A549 (cell line): ENCODE measurements around the gene B4GALT2.

Source experiments
- CBX2 ChIP-seq: fragments of 200-600 bp; sonication (generic); IDR thresholded peaks from 2 replicates; pipeline ENCODE4 v1.6.1; 2016; ENCODE audit warnings: low read depth, mild to moderate bottlenecking, borderline replicate concordance
- CEBPB ChIP-seq, 2 experiments: fragments of >200 bp in 1 of 2; sonication (Bioruptor Twin) in 1 of 2; formaldehyde crosslinking in 1 of 2; IDR thresholded peaks; 2 replicates each; pipeline ENCODE4 v1.6.1; 2012 to 2016
- CTCF ChIP-seq: fragments of >200 bp; sonication (Bioruptor Twin); formaldehyde crosslinking; IDR thresholded peaks from 3 replicates; pipeline ENCODE4 v1.5.1; 2016
- EP300 ChIP-seq, 2 experiments: fragments of >200 bp; sonication (Bioruptor Twin); formaldehyde crosslinking; IDR thresholded peaks; 2 replicates in 1 of 2; 3 replicates in 1 of 2; pipeline ENCODE4 v1.6.1; 2016 to 2017
- MAX ChIP-seq: IDR thresholded peaks from 2 replicates; pipeline ENCODE4 v1.6.1; 2012
- MAZ ChIP-seq: fragments of 150-350 bp; IDR thresholded peaks from 2 replicates; pipeline ENCODE4 v1.6.1; 2014; ENCODE audit warnings: antibody characterized with exemption, low read depth, low read length, borderline replicate concordance
- POLR2A ChIP-seq: IDR thresholded peaks from 2 replicates; pipeline ENCODE4 v1.6.1; 2012; ENCODE audit warnings: mild to moderate bottlenecking, low read length
- RAD21 ChIP-seq, 2 experiments: fragments of >200 bp in 1 of 2; sonication (Bioruptor Twin) in 1 of 2; formaldehyde crosslinking in 1 of 2; IDR thresholded peaks in 1 of 2; conservative IDR thresholded peaks in 1 of 2; 2 replicates in 1 of 2; 3 replicates in 1 of 2; pipeline ENCODE4 v1.6.1; 2012 to 2018; ENCODE audit warnings: inconsistent platforms in 1 of 2
- TF ChIP-seq, protein P1 (sequence below): fragments of 200-600 bp; sonication (generic); IDR thresholded peaks from 2 replicates; pipeline ENCODE4 v1.6.1; 2016; ENCODE audit warnings: antibody characterized with exemption, mild to moderate bottlenecking, moderate library complexity

DNA sequence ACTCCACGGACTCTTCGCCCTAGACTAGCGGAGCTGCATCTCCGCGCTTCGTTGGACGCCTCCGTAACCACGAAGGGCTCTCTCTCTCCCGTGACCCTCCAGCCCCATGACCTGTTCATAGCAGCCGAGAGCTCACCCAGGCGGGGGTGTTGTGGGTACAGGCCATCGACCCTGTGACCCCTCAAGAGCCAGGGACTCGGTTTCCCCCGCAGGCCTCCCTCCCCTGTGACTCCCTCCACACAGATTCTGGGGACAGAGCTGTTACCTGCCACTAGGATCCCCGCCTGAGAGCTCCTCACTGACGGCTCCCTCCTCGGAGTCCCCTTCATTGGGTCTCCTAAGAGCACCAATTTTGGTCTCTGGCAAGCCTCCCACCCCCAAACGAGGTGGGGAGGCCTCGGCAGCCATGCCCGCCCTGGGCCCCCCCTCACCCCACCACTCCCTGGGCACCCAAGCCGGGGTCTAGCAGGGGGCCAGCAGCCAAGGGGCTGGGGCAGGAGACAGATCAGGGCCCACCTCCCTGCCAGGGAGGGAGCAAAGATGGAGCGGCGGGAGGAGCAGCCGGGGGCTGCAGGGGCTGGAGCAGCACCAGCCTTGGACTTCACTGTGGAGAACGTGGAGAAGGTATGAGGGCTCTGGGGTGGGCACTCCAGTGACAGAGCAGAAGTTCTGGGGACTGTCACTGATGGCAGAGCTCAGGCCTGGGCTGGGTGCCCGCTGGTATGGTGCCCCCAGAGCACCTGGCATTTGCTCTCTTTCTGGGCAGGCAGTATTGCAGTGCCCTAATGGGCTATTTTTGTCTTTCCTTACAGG is 31.7 kb upstream of the B4GALT2 start:
- TF ChIP-seq CTCF, result no peak
- TF ChIP-seq MAZ, result no peak
- TF ChIP-seq, protein P1, sequence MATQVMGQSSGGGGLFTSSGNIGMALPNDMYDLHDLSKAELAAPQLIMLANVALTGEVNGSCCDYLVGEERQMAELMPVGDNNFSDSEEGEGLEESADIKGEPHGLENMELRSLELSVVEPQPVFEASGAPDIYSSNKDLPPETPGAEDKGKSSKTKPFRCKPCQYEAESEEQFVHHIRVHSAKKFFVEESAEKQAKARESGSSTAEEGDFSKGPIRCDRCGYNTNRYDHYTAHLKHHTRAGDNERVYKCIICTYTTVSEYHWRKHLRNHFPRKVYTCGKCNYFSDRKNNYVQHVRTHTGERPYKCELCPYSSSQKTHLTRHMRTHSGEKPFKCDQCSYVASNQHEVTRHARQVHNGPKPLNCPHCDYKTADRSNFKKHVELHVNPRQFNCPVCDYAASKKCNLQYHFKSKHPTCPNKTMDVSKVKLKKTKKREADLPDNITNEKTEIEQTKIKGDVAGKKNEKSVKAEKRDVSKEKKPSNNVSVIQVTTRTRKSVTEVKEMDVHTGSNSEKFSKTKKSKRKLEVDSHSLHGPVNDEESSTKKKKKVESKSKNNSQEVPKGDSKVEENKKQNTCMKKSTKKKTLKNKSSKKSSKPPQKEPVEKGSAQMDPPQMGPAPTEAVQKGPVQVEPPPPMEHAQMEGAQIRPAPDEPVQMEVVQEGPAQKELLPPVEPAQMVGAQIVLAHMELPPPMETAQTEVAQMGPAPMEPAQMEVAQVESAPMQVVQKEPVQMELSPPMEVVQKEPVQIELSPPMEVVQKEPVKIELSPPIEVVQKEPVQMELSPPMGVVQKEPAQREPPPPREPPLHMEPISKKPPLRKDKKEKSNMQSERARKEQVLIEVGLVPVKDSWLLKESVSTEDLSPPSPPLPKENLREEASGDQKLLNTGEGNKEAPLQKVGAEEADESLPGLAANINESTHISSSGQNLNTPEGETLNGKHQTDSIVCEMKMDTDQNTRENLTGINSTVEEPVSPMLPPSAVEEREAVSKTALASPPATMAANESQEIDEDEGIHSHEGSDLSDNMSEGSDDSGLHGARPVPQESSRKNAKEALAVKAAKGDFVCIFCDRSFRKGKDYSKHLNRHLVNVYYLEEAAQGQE, result no peak
- TF ChIP-seq POLR2A, result no peak
- no peak for TF ChIP-seq CEBPB (IDR thresholded peaks at IDR 0.05)
- TF ChIP-seq EP300 (IDR thresholded peaks at IDR 0.05), result no peak
- no peak for TF ChIP-seq RAD21 (conservative IDR thresholded peaks at IDR 0.05 in 1 of 2, IDR thresholded peaks at IDR 0.05 in 1 of 2)
- TF ChIP-seq CBX2, result no peak
- no peak for TF ChIP-seq MAX
